HCT116 (cell line): ENCODE data around the gene SH3PXD2A. TPM values are rescaled to one million over a fixed set of nuclear protein-coding genes. Genes with fewer than 3 reads are reported as not detected.

ENCODE experiments used
- ATAC-seq: fragments of 200-7000 bp; cut with Tn5 transposase; 2 replicates; pipeline ENCODE4 v1.9.1; 2020; ENCODE audit warnings: mild to moderate bottlenecking, moderate library complexity
- BruUV-seq: library from RNA; stranded (reverse); fragments of 400-500 nt; replicated peaks from 2 replicates; lab custom pipeline; 2021; lab: Mats Ljungman, UMichigan
- CTCF ChIA-PET: fragments of 300-600 bp; sonication (Branson Sonifier 250); formaldehyde crosslinking; loops from one replicate; lab custom pipeline; 2021; ENCODE audit warnings: antibody characterized with exemption; lab: Charles Lee
- POLR2A ChIA-PET: fragments of 300-600, 350-600 bp; sonication (Branson Sonifier 250); formaldehyde crosslinking; loops from one replicate; lab custom pipeline; 2021; ENCODE audit warnings: antibody characterized with exemption; lab: Charles Lee
- RAD21 ChIA-PET, 2 experiments: fragments of 300-600 bp; sonication (Branson Sonifier 250); formaldehyde crosslinking; loops; one replicate each; lab custom pipeline; 2023; ENCODE audit warnings: low total read pairs in 2 of 2; ENCODE audit not compliant: uncharacterized antibody in 2 of 2, unreplicated experiment in 2 of 2, low non-redundant PET in 1 of 2; lab: Charles Lee
- DNase-seq: peaks from one replicate; pipeline ENCODE4 v3.0.0-alpha.2; 2010; ENCODE audit warnings: low read depth, low spot score
- H2AFZ ChIP-seq: fragments of 200-600 bp; shearing (Covaris generic), sonication (generic); 2 replicates; pipeline ENCODE4 v1.6.1; 2017; ENCODE audit warnings: low read depth, mixed run types, mixed read lengths, antibody characterized with exemption, low read length; ENCODE audit not compliant: poor library complexity, severe bottlenecking
- H3K27ac ChIP-seq: 2 replicates; pipeline ENCODE4 v1.5.1; 2012; ENCODE audit warnings: low read depth, low read length
- H3K27me3 ChIP-seq: fragments of 200-600 bp; sonication (generic); 2 replicates; pipeline ENCODE4 v1.6.1; 2016; ENCODE audit warnings: mixed run types, low read length, mixed read lengths; ENCODE audit not compliant: insufficient read depth
- H3K36me3 ChIP-seq, 2 experiments: fragments of 200-500 bp in 1 of 2; fragments of 200-600 bp in 1 of 2; sonication (Bioruptor generic) in 1 of 2; sonication (generic) in 1 of 2; 2 replicates each; pipeline versions ENCODE4 v1.5.1 to v1.6.1; 2014 to 2016; ENCODE audit warnings: low read length in 2 of 2, inconsistent platforms in 1 of 2, mixed read lengths in 1 of 2, mixed run types in 1 of 2; ENCODE audit not compliant: insufficient read depth in 2 of 2, control insufficient read depth in 1 of 2
- H3K4me1 ChIP-seq, 2 experiments: fragments of 200-600 bp in 1 of 2; sonication (generic) in 1 of 2; 2 replicates each; pipeline versions ENCODE4 v1.5.1 to v1.6.1; 2012 to 2017; ENCODE audit warnings: low read length in 2 of 2, inconsistent platforms in 1 of 2, mild to moderate bottlenecking in 1 of 2, mixed read lengths in 1 of 2, mixed run types in 1 of 2, moderate library complexity in 1 of 2; ENCODE audit not compliant: insufficient read depth in 2 of 2, control insufficient read depth in 1 of 2
- H3K4me2 ChIP-seq: fragments of 200-600 bp; sonication (generic); 2 replicates; pipeline ENCODE4 v1.6.1; 2017; ENCODE audit warnings: mixed run types, low read length, mixed read lengths
- H3K4me3 ChIP-seq, 2 experiments: fragments of 200-600 bp in 1 of 2; sonication (generic) in 1 of 2; replicated peaks in 1 of 2; 2 replicates each; pipeline ENCODE4 v1.5.1; 2011 to 2016; ENCODE audit warnings: low read length in 2 of 2, control low read depth in 1 of 2, low read depth in 1 of 2, mild to moderate bottlenecking in 1 of 2, mixed read lengths in 1 of 2, mixed run types in 1 of 2
- H3K79me2 ChIP-seq: fragments of 200-600 bp; sonication (generic); 2 replicates; pipeline ENCODE4 v1.6.1; 2017; ENCODE audit warnings: mild to moderate bottlenecking, mixed run types, low read length, moderate library complexity, mixed read lengths; ENCODE audit not compliant: insufficient read depth
- H3K9ac ChIP-seq: fragments of 200-600 bp; sonication (generic); 2 replicates; pipeline ENCODE4 v1.6.1; 2016; ENCODE audit warnings: low read length, mixed read lengths
- H3K9me2 ChIP-seq: fragments of 200-600 bp; sonication (generic), shearing (Covaris generic); 2 replicates; pipeline ENCODE4 v1.6.1; 2017; ENCODE audit warnings: mixed run types, mild to moderate bottlenecking, moderate library complexity; ENCODE audit not compliant: insufficient read depth
- H3K9me3 ChIP-seq, 2 experiments: fragments of 200-500 bp in 1 of 2; fragments of 200-600 bp in 1 of 2; sonication (Bioruptor generic) in 1 of 2; sonication (generic) in 1 of 2; 2 replicates each; pipeline ENCODE4 v1.6.1; 2014 to 2017; ENCODE audit warnings: low read length in 2 of 2, mixed read lengths in 2 of 2, inconsistent platforms in 1 of 2, low read depth in 1 of 2, mild to moderate bottlenecking in 1 of 2, mixed run types in 1 of 2, moderate library complexity in 1 of 2; ENCODE audit not compliant: control insufficient read depth in 1 of 2, insufficient read depth in 1 of 2
- H4K20me1 ChIP-seq: fragments of 200-600 bp; sonication (generic), shearing (Covaris generic); 2 replicates; pipeline ENCODE4 v1.6.1; 2017; ENCODE audit warnings: mixed run types, mild to moderate bottlenecking, moderate library complexity; ENCODE audit not compliant: insufficient read depth
- CEBPB ChIP-seq: IDR thresholded peaks from 2 replicates; pipeline ENCODE4 v1.6.1; 2012; ENCODE audit warnings: low read depth
- POLR2AphosphoS5 ChIP-seq: IDR thresholded peaks from 2 replicates; pipeline ENCODE4 v1.6.1; 2011; ENCODE audit warnings: mild to moderate bottlenecking, low read depth, low read length, moderate library complexity
- REST ChIP-seq: IDR thresholded peaks from 2 replicates; pipeline ENCODE4 v1.6.1; 2012; ENCODE audit warnings: low read depth
- TCF7L2 ChIP-seq: IDR thresholded peaks from 2 replicates; pipeline ENCODE4 v1.7.0; 2011; ENCODE audit warnings: borderline replicate concordance, inconsistent platforms; ENCODE audit not compliant: insufficient read depth, insufficient read length; ENCODE audit errors: extremely low read depth
- YY1 ChIP-seq: IDR thresholded peaks from 2 replicates; pipeline ENCODE4 v1.6.1; 2011; ENCODE audit warnings: low read length, low read depth, moderate library complexity, mild to moderate bottlenecking; ENCODE audit not compliant: insufficient replicate concordance; ENCODE audit errors: extremely low read depth
- ZFX ChIP-seq: fragments of 450-650 bp; IDR thresholded peaks from 2 replicates; pipeline ENCODE4 v1.6.1; 2017
- ZNF274 ChIP-seq: fragments of 200-500 bp; sonication (Bioruptor generic); IDR thresholded peaks from 2 replicates; pipeline ENCODE4 v1.6.1; 2014; ENCODE audit warnings: mild to moderate bottlenecking, low read depth, low read length, inconsistent platforms
- intact Hi-C: fragments of 100-400 bp; cut with micrococcal nuclease; formaldehyde crosslinking; loops from 2 replicates; pipeline ENCODE4 v1.10.0; 2022
- total RNA-seq: library from RNA; stranded (reverse); gene quantifications from one replicate; pipeline ENCODE4 v1.2.1, GENCODE V29; 2021; ENCODE audit not compliant: unreplicated experiment

Gene SH3PXD2A
- total RNA-seq, 1 experiment from 2014 or later: 8.7 TPM

GRCh38 chr10:103892181-103892580 is 36.8 kb upstream of the SH3PXD2A start:
- POLR2A ChIA-PET: no interaction called here
- Histone ChIP-seq H3K9me2 (no peaks in the 10 kb centered on the region), H3K4me3 (no peak overlapping the region), H3K27ac (no peak overlapping the region), H3K4me2 (no peak overlapping the region), H3K9me3 (no peaks in the 10 kb centered on the region), H3K9ac (no peak overlapping the region), H3K79me2 (no peaks in the 10 kb centered on the region), H3K27me3 (no peaks in the 10 kb centered on the region), H3K36me3 (peaks cover 8 to 20% of the 10 kb centered on the region in 2 experiments; a peak in 3 of 4 replicates), H4K20me1 (no peaks in the 10 kb centered on the region), H2AFZ (no peak overlapping the region), H3K4me1 (peaks cover 78 to 90% of the 10 kb centered on the region in 2 experiments)
- intact Hi-C loops: loop anchor here (10.0 kb wide), 1 partner anchor 443 kb away; the partner anchor contains the start of gene ITPRIP
- no peak for TF ChIP-seq TCF7L2
- no peak for TF ChIP-seq ZFX
- TF ChIP-seq ZNF274: no peak
- no peak for TF ChIP-seq YY1
- no peak for TF ChIP-seq REST
- TF ChIP-seq POLR2AphosphoS5: no peak
- no peak for TF ChIP-seq CEBPB
- CTCF ChIA-PET: interaction anchor here (0.8 kb wide), 1 partner anchor 122 kb away, joined by 3 read pairs; no protein-coding TSS in a partner anchor
- no peak for ATAC-seq
- RAD21 ChIA-PET: interaction anchor here in 1 of 2 experiments (0.6 kb wide), 1 partner anchor 146 kb away, joined by 3 read pairs; no protein-coding TSS in a partner anchor
- BruUV-seq: no TSS peak
- DNase-seq: no peak
